HG02798 (cell line): ENCODE measurements around the gene ZACN.

Source experiments
- ATAC-seq: cut with Tn5 transposase; IDR thresholded peaks from one replicate; pipeline ENCODE4 v1.9.1; 2021; ENCODE audit warnings: mild to moderate bottlenecking; ENCODE audit not compliant: unreplicated experiment, poor library complexity

Gene ZACN

GRCh38 chr17:76080768-76081287 is 1.8 kb downstream of the ZACN start:
- no peak for ATAC-seq

GRCh38 chr17:76081295-76082210 is 2.6 kb downstream of the ZACN start:
- no peak for ATAC-seq

GRCh38 chr17:76082326-76083251 is 3.6 kb downstream of the ZACN start:
- ATAC-seq = no peak

GRCh38 chr17:76083536-76084182 is 4.7 kb downstream of the ZACN start:
- no peak for ATAC-seq

GRCh38 chr17:76085066-76085730 is 6.2 kb downstream of the ZACN start:
- ATAC-seq = no peak

GRCh38 chr17:76085731-76086366 is 6.9 kb downstream of the ZACN start:
- no peak for ATAC-seq

GRCh38 chr17:76086384-76086783 is 7.4 kb downstream of the ZACN start:
- ATAC-seq = no peak

GRCh38 chr17:76087531-76087930 is 8.5 kb downstream of the ZACN start:
- no peak for ATAC-seq

GRCh38 chr17:76088041-76088867 is 9.3 kb downstream of the ZACN start:
- ATAC-seq = no peak

- ATAC-seq = no peak
Observed at GRCh38 chr17:76088868-76089576, 10.0 kb downstream of the ZACN start.

- ATAC-seq = no peak
Observed at GRCh38 chr17:76089680-76090516, 10.9 kb downstream of the ZACN start.

GRCh38 chr17:76090517-76091129 is 11.6 kb downstream of the ZACN start:
- ATAC-seq = no peak

- ATAC-seq = no peak
Observed at GRCh38 chr17:76091526-76092286, 12.7 kb downstream of the ZACN start.

GRCh38 chr17:76092526-76093413 is 13.8 kb downstream of the ZACN start:
- no peak for ATAC-seq

- ATAC-seq = no peak
Observed at GRCh38 chr17:76094046-76094445, 15.1 kb downstream of the ZACN start.
